Inflammatory macrophage treated with lipopolysaccharide for 4 hours (primary cell): ENCODE data around the gene FOXL3.

Experiments used
- DNase-seq: peaks from one replicate; pipeline ENCODE4 v3.0.0-alpha.2; 2020

FOXL3 gene

DNA sequence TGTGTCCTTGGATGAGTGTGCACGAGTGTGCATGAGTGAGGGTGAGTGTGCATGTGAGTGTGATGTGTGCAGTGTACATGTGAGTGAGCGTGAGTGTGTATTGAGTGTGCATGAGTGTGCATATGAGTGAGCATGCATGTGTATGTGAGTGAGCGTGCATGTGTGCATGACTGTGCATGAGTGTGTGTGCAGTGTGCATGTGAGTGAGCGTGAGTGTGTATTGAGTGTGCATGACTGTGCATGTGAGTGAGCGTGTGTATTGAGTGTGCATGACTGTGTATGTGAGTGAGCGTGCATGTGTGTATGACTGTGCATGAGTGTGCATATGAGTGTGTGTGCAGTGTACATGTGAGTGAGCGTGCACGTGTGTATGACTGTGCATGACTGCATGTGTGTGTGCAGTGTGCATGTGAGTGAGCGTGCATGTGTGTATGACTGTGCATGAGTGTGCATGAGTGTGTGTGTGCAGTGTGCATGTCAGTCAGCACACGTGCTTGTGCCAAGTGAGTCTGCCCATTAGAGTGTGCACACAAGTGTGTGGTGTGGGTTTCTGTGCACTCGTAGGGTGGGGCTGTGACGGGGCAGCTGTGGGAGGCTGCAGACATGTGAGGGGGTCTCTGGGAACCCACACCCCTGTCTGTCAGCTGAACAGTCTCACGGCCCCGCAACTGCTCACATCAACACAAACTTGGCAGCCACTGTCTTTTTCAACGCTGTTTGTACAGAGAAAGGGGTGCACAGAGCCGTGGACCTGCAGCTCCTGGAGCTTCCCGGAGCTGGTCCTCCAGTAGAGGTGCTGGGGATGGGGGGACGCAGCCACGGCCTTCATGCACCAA lies 14.8 kb downstream of the FOXL3 start:
- no peak for DNase-seq

DNA sequence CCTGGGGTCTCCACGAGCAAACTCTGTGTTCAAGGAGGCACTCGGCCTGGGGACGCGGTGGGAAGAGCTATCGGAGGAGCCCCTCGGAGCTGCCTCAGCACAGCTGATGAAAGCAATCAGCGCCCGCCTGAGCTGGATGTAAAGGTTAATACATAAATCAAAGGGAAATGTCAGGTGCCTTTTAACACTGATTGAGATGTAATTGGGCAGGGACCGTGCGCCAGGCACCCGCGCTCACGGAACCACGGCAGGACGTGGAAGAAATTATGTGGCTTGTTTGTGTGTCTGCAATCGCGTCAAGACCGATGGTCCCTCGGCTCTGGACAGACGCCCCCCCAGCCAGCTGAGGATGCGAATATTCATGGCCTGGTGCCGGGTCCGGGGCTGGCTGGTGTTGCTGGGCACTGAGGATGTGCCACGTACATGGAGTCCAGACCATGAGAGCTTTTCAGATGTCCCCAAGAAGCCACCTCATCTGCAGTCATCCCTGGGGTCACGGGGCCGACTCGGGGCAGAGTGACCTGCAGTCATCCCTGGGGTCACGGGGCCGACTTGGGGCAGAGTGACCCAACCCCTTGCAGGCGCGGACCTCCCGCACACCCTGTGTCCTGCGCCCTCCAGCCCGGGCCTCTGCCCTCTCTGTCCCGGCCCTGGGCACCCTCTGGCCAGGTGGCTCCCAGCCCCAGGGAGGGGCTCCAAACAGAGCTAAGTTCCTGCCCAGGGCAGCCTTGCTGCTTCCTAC lies 15.6 kb downstream of the FOXL3 start:
- DNase-seq, result no peak

DNA sequence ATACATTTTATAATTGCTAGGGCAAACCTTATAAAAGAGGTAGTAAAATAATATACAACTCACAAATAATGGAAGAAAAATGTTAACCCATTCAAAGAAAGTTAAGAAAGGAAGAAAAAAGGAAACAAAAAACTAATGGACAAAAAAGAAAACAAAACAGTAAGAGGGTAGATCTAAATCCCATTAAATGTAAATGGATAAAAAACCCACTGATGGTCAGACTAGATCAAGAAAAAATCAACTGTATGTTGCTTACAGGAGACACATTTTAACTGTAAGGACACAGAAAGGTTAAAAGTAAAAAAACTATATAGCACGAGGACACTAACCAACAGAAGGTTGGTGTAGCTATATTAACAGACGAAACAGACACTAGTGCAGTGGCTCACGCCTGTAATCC lies 18.0 kb downstream of the FOXL3 start:
- DNase-seq, result no peak

DNA sequence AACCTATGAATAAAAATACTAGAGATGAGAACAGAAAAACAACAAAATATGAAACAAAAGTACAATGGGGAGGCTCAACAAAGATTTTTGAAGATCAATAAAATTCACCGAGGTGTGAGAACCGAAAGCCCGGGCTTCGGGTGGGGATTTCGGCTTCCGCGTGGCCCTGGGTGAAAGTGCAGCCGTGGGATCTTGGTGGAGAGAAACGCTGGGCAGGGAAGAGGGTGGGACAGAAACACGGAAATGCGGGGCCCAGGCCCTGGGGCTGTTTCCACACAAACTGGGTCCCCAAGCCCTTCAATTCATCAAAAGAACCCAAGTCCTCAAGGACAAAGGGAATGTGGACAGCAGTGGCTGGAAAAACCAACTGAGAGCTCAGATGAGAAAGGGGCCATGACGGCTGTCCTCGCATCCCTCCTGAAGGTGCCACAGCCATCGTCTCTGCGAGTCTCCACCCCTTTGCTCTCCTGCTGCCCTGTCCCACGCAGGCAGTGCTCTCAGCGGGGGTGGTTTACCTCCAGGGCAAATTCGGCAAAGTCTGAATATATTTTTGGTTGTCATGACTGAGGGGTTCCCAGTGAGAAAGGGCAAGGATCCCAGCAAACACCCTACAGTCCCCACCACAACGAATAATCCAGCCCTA lies 19.7 kb downstream of the FOXL3 start:
- DNase-seq, result no peak

DNA sequence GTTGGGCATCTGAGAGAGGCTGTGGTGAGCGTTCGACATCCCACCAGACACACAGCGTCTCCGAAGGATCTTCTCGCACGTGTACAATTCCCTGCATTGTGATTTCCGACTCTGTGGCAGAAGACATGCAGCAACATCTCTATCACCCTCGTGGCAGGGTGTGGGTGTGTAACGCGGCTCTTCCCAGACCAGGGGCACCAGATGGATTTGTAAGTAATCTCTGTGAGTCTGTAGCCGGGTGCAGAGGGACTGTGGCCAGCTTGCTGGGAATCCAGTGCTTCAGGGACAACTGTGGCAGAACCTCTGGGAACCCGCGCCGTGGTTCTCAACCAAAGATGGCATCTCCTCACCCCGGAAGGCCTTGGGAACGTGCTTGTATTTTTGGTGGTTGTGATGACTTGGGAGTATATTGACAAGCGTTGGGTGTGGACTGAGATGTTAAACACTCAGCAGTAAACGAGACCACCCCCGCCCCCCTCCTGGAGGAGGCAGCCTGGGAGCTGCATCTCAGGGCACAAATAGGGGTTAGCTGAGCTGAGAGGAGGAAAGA lies 21.2 kb downstream of the FOXL3 start:
- DNase-seq, result no peak

DNA sequence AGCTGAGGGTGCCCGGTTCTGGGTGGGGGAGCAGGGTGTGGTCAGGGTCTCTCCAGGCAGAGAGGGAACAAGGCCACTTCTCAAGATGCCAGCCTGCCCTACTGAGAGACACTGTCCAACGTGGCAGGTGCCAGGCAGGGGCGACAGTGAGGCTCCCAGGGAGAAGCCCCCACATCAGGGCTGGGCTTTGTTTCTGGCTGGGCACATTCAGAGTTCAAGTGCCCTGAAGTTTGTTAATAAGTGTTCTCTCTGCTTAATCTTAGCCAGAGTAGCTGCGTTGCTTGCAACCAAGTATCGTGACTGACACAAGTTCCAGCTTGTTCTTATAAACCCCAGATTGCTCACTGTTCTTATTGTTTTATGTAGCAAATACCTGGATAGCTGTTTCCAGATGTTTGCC lies 21.8 kb downstream of the FOXL3 start:
- DNase-seq, result no peak

DNA sequence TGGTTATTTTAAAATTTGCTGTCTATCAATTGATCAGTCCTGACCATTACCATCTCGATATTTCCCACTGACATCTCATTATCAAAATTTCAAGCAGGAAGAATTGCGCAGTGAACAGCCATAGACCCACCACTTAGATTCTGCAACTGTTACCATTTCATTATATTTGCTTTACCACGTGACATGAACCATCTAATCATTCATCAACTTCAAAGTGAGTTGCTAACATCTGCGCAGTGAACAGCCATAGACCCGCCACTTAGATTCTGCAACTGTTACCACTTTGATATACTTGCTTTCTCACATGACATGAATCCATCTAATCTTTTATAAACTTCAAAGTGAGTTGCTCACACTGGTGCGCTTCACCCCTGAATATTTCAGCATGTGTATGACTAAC lies 22.5 kb downstream of the FOXL3 start:
- no peak for DNase-seq

DNA sequence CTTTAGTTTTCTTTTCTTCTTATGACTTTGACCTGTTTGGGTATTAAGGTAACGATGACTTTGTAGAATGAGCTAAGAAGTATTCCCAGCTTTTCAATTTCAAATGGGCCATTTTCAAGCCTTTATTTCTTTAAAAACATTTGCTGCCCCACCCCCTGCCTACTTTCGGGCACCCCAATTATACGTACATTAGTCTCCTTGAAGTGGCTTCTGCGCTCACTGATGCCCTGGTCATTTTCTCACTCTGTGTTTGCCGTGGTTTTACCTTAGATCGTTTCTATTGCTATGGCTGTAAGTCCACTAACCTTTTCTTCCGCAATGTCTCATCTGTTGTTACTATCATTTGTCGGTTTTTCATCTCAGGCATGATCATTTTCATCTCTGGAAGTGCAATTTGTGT lies 24.9 kb downstream of the FOXL3 start:
- DNase-seq, result no peak

DNA sequence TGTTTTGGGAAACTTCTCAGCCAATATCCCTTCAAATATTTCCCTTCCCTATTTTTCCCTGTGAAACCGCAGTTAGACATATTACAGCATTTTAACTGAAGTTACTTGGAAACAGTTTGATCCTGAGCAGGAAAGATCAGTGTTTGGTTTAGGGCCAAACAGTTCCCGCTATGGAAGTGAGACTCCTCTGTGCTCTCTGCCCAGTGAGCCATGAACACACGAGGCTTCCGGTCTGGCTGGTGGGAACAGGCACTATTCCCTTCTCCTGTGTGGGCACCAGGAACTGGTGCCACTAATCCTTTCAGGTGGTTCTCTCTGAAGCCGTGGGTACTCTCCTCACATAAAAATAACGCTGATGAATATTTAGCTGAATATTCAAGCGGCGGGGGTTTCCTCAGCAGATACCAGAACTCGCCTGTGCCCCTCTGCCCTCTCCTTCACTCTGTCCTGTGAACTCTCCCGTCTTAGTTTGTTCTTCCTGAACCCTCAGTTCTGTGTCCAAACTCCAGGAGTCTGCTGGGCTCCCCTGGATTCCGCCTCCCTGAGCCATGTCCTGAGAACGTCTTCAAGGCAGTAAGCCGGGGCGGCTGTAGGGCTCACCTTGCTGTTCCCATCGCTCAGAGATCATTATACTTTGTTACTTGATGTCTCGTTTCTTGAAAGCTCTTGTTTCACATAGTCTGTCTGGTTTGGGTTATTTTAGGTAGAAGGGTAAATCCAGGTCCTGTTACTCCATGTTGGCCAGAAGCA lies 25.7 kb downstream of the FOXL3 start:
- DNase-seq, result no peak

DNA sequence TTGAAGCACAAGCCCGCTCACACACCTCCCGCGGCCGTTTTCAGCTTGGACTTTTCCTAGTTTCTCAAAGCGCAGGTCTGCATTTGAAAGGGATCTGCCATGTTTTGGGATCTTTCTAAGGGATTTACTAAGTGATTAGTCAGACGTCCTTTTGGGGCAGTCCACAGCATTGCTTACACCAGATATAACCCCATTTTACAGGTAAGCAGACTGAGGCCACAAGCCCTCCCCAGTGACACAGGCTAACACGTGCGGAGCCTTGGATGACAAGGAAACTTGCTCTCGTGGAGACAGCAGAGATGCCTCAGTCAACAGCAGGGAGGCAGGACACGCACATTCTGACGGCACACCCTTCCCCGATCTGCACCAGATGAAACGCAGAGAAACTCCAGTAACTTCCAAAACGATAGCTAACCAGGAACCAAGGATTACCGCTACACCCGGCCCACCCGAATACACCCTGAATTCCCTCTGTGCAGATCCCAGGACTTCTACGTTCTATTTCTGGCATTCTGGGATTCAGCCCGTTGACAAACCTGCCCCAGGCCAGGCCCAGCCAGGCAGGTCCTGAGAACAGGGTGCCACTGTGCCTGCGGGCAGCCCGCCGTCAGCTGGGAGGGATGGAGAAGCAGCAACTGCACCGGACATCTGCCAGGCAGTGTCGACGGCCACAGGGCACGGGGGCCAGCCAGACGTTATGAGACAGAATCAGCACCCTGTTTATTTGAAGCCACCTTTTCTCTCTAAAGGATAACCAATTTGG lies 27.9 kb downstream of the FOXL3 start:
- DNase-seq, result no peak

DNA sequence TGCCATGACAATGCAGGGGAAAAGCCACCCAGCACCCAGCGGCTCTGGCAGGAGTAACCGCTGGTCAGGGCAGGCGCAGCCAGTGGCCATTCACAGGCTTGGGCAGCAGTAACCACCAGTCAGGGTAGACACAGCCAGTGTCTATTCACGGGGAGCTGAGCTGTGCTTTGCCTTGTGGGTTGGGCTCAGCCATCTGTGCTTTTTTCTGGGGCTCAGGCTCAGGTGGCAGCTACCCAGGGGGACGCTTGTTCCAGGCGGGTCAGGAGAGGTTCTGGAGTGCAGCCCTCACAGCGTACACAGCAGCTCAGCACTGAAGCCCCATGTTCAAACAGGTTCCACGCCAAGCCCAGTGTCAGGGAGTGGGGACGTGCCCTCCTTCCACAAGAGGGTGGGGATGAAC lies 28.5 kb downstream of the FOXL3 start:
- DNase-seq, result no peak

DNA sequence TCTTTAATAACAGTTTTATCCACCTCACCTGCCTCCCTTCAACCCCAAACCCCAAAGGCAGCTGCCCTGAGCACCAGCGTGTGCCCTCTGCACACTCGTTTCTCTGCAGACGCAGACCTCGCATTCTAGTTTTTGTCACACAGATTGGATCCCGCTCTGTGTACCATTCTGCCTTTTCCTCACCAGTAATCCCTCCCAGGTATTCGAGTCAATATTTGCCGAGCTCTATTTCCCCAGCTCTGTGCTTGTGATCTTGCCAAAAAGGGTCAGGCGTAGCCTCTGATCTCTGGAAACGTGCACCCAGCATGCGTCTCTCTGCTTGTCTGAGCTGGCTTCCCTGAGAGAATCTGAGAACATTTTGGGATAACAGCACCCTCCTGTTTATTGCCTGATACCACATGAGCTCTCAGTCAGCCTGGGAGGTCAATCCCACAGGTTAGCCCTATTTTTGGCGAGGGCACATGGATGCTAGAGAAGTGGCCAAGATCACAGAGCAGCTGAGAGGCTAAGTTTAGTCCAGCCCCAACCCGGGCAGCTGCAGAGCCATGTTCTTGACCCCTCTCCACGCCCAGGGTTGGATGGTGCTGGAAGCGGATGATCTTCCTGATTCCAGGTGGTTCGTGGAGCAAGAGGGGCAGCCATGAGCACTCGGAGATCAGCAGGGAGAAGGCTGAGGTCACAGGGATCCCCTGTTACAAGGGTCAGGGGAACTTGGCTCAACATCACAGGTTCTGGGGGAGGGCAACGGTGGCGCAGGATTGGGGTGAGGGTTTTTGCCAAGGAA lies 29.1 kb downstream of the FOXL3 start:
- no peak for DNase-seq

DNA sequence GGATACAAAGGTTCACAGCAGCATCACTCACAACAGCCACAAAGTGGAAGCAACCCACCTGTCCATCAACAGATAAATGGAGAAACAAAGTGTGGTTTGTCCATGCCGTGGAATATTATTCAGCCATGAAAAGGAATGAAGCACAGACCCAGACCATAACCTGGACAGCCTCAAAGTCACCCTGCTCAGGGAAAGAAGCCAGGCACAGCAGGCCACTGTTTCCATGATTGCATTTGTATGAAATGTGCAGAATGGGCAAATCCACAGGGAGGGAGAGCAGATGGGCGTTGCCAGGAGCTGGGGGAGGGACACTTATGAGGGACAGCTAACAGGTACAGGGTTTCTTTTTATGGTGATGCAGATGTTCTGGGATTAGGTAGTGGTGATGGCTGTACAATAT lies 30.3 kb downstream of the FOXL3 start:
- no peak for DNase-seq

DNA sequence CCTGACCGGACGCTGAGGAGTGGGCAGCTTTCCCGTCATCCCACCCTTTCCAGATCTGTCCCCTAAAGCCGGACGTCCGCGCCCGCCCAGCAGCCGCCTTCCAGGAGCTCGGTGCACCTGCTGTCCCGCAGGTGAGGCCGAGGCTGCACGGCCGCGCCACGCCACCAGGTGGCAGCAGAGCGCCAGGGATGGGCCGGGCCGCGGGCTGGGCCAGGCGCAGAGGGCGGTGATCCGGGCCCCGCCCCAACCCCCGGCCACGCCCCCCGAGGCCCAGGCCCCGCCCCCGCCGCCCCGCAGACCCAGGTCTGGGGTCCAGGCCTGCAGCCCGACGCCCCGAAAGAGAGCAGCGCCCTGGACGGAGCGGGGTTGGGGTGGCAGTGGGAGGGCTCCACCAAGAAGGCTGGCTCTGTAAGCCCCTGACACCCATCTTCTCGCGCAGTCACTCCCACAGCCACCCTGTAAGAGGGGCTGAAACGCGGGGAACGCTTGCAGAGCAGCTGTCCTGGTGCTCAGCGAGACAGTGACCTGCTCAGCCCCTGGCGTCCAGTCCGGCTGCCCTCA lies 32.2 kb downstream of the FOXL3 start:
- peak; percentile 35 for DNase-seq

DNA sequence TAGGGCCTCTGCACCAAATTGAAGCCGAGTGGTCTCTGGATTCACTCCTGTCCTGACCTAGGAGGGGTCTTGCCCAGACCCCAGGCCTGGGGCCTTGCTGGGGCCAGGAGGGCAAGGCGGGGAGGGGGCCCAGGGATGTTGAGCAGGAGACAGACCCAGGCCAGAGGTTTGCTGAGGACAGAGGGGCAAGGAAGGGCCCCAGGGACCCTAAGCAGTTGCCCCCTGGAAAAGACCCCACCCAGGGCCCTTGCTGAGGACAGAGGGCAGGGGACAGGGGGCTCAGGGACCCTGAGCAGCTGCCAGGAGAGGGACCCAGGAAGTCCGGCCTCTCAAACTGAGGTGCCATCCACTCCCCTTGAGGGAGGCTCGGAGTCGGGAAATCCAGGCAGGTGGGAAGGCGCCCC lies 32.7 kb downstream of the FOXL3 start:
- DNase-seq, result no peak

DNA sequence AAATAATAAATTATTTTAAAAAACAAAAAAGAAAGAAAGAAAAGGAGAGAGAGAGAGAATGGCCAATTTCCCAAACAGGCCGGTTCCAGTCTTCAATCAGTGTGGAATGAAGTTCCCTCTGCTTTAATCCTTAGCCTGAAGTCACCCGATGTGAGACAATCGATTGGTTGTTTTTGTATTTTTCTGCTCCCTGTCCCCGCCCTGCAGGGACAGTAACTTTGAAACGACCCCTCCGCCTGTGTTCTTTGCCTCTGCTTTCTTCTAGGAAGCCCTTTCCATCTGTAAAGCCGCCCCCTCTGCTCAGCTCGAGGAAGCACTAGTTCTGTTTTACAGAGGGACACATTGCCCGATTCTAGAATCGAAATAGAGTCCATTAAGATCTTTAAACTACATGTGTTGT lies 33.4 kb downstream of the FOXL3 start:
- DNase-seq, result no peak

DNA sequence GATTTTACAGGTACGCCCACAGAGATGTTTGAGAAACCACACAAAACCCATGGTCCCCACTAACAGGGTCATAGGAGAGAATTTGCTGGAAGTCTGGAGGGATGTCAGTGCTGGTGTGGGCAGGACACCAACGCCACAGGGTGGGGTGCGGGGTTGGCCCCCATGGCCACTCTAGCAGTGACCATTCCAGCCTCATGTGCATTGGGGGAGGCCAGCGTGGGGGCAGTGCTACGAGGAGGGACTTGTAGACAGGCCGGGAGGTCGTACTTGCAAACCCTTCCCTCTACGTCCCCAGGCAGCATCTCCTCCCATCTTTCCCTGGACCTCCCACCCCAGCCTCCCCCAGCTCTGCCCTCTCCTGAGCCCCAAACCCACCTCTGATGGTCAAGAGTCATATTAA lies 34.0 kb downstream of the FOXL3 start:
- DNase-seq, result no peak

DNA sequence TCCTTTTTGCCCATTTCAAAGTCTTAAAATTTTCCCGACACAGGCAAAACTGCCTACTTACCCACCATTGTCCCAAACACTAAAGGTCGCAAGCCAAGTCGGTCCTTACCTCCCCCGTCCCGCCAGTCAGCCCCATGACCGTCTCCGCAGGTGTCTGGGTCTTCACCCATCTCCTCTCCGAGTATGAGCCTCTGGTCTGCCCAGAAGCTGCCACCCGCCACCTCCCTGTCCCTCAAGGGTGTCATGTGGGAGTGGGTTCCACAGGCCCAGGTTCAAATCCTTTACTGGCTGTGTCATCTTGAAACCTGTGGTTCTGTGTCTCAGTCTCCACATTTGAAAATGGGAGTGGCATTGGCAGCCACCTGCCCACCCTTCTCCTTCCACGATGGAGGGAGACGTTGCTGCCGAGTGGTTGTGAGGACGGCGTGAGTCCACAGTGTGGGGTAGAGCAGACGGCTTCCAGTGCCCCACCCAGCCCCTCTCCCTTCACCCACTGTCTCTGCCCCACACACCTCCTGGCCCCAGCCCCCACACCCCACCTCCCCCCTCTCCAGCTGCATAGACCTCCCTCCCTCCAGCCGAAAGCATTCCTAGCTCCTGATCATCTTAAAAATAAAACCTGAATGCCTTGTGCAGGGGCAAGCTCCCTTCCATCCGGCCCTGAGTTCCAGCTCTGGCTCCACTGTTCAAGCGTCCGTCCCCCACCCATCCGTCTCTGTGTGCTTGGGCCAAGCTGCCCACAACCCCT lies 35.3 kb downstream of the FOXL3 start:
- no peak for DNase-seq

DNA sequence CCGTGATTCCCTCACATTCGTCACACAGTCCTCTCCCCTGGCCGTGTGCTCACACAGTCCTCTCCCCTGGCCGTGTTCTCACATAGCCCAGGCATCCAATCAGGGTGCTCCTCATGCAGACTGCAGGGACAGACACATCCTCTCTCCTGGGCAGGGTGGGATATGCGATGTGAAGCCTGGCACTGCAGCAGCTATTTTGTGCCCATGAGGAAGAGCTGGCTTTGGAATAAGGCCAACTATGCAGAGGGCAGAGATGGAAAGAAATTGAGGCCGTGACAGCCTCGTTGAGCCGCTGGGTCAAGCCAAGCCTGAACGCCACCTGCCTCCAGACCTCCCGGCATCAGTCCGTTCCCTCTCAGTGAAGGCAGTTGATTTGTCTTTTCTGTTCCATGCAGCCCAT lies 35.8 kb downstream of the FOXL3 start:
- no peak for DNase-seq

DNA sequence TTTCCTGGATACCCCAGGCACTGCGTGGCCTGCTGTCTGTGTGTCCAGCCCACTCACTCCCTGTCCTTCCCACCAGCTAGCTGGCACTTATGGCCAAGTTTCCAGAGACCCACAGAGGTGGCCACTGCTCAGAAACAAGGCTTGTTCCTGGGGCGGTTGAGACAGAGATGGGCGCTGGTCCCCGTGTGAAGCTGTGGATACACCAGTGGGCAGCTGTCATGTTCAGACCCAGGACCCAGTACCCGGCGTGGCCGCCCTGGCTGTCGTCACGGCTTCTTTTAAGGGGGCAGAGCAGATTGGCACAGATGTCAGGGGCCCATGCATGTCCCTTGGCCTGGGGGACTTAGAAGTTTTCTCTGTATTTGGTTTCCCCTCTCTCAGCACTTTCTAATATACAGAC lies 36.3 kb downstream of the FOXL3 start:
- DNase-seq, result no peak
